ENCODE measurements around the gene PPT1. TPM values are rescaled to one million over a fixed set of nuclear protein-coding genes. Genes with fewer than 3 reads are reported as not detected.
A peak's percentile ranks its signal among the peaks of the same experiment; 100 is the strongest.

The PPT1 gene
- total and polyA plus RNA-seq, 2 of the 13 experiments (the other 11 are each of a cell fraction or from before 2014, with no cell fraction given): 129 TPM

GRCh38 chr1:40058453-40059337 lies 38.4 kb downstream of the PPT1 start (continued):
- TF ChIP-seq CEBPZ (IDR thresholded peaks at IDR 0.05; ENCODE audit: low read length) (no peak), SIX4 (CRISPR knock-in tag; IDR thresholded peaks at IDR 0.05) (no peak), MEIS2 (CRISPR knock-in tag; IDR thresholded peaks at IDR 0.05) (no peak), POGK (CRISPR knock-in tag; conservative IDR thresholded peaks at IDR 0.05) (no peak), ZNF781 (CRISPR knock-in tag; IDR thresholded peaks at IDR 0.05; ENCODE audit: borderline replicate concordance, not compliant biosample characterization) (no peak), TEAD3 (CRISPR knock-in tag; optimal IDR thresholded peaks at IDR 0.05; ENCODE audit: borderline replicate concordance) (no peak), ZNF704 (CRISPR knock-in tag; IDR thresholded peaks at IDR 0.05; ENCODE audit: borderline replicate concordance) (no peak), ZBTB33 (CRISPR knock-in tag; IDR thresholded peaks at IDR 0.05) (peak; percentile 20; the same call in 1 of the 2 replicates), ZNF747 (CRISPR knock-in tag; IDR thresholded peaks at IDR 0.05; ENCODE audit: borderline replicate concordance) (no peak), ZMYM2 (CRISPR knock-in tag; IDR thresholded peaks at IDR 0.05) (0 out of 2 replicates have a peak, but pooled peaks have one; percentile 29), USF2 (IDR thresholded peaks at IDR 0.05; ENCODE audit: low read depth, low read length) (no peak), USF2 (CRISPR knock-in tag; IDR thresholded peaks at IDR 0.05; ENCODE audit: borderline replicate concordance) (no peak), ZNF460 (CRISPR knock-in tag; IDR thresholded peaks at IDR 0.05; ENCODE audit: borderline replicate concordance) (peak; percentile 94), ZNF20 (CRISPR knock-in tag; IDR thresholded peaks at IDR 0.05) (no peak), ZNF772 (CRISPR knock-in tag; IDR thresholded peaks at IDR 0.05) (no peak), PBX2 (CRISPR knock-in tag; IDR thresholded peaks at IDR 0.05) (no peak)
